ENCODE measurements around the gene TMPRSS4.

The TMPRSS4 gene

DNA sequence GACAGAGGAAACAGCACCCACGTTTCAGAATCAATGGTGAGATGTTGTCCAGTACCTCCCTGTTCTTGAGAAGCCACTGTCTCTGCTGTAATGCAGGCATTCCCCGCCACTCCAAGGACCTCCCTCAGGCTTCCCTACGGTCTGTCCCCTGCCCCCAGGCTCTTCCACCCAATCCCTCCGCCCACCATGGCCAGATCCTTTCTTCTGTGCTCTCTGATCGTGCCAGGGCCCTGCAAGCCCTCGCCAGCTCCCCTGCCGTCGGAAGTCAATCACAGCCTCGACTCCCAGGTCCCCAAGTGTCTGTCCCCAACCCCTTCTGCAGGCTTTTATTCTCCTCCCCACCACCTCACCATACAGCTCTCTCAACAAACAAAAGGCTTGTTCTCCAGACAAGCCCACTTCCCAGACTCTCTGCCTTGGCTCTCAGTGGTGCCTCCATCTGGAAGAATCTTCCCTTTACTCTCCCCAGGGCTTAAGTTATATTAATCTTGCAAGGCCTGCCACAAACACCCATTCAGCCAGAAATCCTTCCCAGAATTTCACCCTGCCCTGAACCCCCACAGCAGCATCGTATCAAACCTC is 62.1 kb downstream of the TMPRSS4 start:
- DNase-seq: no peak

DNA sequence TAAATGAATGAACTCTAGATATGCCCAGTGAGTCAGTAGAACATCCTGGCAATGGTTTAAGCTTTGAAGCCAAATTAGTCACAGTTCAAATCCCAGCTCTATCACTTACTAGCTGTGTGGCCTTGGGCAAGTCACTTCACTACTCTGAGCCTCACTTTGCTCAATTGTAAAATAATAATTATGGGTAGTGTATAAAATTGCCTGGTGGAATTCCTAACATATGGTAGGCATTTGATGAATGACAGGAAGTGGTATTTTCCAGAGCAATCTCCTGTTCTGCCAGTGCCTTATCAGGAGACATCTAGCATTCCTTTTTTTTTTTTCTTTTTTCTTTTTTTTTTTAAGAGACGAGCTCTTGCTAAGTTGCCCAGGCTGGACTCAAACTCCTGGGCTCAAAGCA is 62.7 kb downstream of the TMPRSS4 start:
- no peak for DNase-seq

DNA sequence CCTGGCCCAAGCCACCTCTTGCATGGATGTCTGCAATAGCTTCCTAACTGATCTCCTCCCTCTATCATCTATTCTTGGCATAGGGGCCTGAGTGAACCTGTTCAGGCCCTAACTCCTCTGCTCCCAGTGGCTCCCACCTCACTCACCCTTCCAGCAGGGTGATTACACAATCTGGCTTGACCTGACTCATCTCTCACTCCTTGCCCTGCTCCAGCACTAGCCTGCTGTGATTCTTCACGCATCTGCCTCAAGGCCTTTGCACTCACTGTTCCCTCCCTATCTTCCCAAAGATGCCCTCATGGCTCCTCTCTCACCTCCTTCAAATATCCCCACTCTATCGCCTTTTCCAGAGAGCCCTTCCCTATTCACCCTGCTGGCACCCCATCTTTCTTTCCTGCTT is 65.2 kb downstream of the TMPRSS4 start:
- DNase-seq: no peak

DNA sequence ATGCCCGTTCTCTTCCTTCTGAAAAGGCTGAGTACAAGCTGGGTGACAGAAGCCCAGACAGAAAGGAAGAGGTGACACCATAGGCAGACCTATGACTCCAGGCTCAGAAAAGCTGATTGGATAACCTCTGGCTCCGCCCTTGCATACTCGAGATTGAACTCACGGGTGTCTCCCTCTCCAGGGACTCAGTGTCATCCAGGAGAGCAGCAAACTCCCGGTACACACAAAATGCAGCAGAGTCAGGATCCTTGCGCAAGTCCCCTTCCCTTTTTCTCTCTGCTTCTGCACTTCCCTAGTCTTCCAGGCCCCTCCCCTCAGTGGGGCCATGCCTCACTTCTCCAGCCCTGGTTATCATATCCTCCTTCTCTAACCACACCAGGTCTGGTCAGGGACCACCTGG is 65.9 kb downstream of the TMPRSS4 start:
- DNase-seq: peak; percentile 48

DNA sequence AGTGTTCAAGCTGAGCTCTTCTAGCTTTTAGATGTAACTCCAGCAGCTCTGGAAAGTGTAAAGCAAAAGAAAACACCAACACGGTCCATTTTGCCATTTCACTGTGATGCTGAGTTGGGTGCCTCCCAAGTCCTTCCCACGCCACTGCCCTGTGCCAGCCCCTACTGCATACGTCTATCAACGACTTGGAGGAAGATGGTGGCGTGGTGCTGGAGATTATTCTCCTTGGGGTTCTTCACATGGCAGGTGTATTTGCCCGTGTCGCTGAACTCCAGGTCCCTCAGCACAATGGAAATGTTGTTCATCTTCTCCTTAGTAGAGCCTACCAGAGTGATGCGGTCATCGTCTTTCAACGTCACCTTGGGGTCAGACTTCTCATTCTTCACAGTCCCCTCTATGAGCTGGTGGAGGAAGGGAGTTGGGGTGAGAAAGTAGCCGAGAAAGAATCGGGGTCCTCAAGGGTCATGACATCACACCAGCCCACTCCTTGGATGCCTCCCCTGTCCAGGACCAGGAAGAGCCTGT is 66.8 kb downstream of the TMPRSS4 start:
- DNase-seq: no peak

DNA sequence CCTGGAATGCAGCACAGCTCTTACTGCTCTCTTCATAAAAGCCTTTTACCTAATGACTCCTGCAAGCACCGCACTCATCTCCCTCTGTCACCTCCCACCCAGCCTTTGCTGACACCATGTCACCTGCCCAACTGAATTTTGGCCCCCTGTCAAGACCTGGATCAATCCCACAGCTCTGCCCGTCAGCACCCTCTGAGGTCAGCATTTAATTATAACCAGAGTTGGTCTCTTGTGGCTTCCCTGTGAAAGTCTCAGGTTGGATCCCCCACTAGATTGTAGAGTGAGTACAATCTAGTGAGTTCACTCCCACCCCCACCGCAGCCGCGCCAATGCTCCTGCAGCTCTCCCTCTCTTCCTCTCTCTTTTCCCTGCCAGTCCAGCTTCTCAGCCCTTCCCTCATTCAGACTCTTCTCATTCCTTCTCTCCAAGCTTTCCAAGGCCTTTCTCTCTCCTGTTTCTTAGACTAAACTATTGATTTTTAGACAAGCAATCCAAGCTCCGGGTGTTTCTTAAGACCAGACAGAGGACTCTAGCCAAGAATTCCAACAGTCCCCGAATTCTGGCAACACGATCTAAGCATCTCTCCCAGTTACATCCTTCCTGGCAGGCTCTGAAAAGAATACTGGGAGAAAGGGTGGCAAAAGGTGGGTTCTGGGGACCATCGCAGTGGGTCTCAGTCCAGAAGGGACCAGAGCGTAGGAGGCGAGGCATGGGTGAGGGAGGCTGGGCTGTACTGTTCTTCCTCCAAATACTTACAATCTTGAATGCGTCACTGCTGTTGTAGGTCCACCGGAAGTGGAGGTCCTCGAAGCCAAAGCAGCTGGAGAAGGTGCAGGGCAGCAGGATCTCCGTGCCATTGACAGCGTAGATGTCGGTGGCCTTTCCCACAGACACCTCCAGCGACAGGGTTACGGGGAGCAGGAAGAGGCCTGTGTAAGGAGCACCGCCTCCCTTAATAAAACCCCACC is 67.7 kb downstream of the TMPRSS4 start:
- no peak for DNase-seq

DNA sequence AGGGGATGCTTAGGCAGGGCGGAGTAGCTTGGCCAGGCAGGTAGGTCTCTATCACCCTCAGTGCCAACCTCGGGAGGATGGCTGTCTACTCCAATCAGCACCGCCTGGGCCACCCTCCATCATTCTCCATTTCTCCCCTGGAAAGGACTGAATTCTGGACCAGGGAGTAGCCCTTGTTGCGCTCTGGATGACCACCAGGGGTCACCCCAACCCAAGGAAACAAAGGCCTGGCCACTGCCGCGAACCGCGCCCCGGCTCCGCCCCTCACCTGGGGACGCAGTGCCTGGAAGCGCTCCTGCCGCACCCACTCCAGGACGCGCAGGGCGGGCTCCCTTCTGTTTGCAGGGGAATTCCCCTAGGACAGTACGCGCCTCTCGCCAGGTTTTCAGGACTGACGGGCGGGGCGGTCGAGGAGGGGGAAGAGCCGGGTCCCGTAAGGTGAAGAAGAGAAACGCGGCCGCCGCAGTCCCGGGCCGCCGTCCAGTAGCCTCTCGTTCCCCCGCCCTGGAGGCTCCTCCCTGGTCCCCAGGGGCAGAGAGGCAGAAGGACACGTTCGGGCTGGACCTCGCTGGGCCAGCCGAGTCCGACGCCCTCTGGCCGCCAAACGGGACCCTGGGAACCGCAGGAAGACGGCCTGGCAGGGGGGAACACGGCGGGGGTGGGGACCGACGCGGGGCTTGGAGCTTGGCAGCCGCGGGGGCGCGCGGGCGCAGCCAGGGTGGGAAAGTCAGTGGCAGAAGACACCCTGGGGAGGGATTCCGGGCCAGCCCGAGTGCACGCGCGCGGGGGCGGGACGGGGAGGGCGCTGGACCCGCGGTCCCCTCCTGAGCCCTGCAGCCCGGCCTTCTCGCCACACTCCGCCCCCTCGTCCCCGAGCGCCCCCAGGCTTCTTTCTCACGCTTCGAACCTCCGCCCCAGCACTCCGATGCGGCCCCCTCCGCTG is 68.7 kb downstream of the TMPRSS4 start:
- DNase-seq: peak; percentile 83

DNA sequence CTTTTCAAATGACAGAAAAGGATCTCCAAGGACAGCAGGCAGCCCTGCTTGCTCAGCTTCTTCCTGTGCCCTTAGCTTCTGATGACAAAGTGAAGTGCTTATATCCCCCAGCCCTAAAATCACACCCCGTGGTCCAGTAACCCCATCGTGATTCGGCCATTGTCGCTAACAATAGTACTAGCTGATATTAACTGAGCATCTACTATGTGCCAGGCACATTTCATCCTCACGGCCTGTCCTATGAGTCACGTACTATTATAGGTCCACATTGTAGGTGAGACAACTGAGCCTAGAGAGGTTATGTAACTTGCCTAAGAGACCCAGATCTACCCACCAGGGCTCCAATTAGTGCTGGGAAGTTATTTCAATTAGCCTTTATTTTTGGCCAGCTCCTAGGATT is 69.7 kb downstream of the TMPRSS4 start:
- DNase-seq: no peak

DNA sequence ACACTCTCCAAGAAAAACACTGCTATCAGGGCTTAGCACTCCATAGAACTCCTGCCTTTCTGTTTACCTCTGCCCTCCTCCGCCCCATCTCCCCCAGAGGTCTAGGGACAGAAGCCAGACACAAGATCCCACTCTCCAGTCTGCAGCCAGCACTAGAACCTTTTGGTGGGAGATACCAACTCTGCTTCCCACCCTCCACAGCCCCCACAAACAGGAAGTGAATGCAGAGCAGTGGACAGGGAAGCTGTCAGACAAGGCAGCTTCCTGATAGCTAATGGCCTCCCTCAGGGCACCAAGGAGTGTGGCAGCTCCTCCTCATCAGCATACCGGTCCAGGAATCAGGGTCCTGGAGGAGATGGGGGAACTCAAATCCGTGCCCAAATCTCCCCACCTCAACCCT is 70.6 kb downstream of the TMPRSS4 start:
- no peak for DNase-seq

DNA sequence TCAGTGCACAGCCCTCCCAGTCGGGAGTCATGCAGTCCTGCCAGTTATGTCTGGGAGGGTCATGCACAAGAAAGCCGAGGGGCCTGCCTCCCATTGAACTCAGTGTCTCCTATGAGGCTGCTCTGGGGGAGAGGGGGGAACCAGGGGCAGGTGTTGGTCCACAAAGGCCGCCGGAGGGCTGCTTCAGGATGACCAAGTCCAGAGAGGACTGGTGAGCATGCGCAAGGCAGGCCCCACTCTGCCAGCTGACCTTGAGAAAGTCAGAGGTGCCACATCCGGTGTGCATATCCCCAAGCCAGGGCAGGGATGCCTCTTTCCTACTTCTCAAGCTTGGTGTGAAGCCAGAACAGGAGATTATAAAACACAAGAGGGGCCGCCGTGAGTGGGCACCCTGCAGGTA is 71.4 kb downstream of the TMPRSS4 start:
- no peak for DNase-seq

DNA sequence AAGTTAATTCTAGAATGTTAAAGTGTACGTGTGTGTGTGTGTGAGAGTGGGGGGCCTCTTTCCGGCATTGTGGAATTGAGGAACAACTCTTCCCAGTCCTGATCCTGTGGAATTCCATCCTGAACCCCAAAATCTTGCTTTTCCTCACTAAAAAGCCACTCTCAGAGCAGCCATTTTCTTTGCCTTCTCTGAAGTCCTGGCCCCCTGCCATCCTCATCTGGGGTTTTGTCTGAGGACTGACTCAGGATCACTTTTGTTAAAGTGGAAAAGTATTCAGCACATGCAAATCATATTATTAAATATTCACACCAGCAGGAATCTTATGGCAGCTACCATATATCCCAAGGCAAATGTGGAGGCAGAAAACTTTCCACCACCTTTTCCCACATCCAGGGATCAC is 72.0 kb downstream of the TMPRSS4 start:
- DNase-seq: no peak

DNA sequence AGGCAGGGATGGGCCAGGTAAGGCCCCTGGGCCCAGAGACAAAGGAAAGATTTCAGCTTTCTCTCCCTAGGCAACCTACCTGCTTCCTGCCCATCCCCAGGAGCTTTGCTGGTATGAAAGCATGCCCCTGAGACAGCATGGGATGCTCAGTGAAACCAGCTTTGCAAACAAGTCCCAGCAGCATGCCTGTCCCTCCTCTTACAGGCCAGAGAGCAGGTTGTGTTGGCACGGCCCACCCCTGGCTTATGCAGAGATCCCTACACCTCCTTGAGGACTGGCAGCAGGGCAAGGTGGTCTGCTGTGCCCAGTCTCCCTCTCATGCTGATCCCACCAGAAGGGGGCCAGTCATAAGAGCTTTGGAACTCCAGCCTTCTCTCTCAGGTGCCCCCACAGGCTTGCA is 72.6 kb downstream of the TMPRSS4 start:
- no peak for DNase-seq

DNA sequence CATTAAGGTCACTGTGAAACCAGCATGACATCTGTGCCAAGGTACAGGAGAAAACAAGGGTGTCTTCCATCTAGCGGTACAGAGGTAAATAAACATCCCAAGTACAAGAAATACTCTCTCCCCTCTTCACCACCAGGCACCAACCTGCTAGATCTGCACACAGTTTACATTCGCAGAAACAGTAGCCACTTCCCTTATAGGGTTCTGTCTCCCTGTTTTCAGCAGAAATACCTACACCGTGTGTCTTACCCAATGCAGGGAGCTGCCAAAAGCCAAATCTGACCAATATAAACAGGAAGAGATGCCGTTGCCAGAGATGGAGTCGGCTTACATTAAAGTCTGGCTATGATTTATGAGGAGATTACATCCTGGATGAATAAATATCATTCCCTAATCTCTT is 74.6 kb downstream of the TMPRSS4 start:
- no peak for DNase-seq

DNA sequence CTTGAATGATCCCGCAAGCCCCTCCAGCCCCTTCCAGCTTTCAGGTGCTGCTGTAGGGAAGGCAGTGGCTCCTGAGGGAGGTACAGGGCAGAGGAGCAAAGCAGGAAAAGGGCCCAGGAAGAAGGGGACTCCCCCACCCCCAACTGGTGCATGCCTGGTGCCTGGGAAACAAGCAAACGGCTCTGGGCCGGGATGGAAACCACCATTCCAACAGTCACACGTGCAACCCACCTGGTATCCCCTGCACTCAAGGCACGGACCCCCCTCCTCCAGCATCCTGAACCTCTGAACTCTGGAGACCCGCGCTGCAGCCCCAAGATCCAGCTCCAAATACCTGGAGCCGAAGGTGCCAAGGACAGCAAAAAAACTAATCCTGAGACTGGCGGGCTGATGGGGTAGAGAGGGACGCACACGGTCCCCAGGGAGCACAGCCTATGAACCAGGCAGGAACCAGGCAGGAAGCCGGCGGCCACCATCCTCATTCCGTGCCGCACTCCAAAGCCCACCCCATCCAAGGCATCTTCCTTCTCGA is 75.2 kb downstream of the TMPRSS4 start:
- peak; percentile 53 for DNase-seq

DNA sequence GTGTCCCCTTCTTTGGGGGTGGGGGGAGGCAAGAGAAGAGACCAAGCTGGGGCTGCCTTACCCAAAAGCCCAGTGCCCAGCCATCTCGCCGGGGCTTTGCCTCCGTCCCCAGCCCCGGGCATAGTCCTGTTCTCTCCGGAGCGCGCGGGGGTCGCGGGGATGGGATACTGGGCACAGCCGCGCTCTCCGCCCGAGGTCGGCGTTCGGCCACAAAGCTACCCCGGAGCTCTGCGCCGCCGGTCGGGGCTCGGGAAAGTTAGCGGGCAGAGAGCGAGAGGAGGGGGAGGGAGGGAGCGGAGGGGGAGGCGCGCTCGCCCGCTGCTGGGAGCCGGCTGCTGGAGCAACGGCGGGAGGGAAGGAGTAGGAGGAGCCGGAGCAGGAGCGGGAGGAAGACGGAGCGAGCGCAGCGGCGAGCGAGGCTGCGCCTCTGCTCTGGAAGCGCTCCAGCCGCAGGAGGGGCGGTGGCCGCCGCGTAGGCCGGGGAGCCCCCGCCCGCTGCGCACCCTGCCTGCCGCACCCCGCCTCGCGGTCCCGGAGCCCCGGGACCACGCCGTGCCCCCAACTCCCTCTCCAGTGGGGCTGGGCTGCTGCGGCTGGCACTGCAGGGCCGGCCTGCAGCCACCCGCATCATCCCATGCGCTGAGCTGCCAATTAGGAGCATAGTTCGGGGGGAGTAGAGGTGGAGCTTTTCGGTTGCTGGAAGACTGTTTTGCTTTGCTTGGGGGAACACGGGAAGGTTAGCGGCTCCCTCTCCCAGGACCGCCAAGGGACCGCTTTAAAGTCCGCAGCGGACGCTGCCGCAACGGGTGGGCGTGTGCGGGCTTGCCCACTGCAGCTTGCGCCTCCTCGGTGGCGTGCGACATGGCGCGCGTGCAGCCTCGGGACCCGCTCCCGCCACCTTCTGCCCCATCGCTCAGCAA is 75.9 kb downstream of the TMPRSS4 start, which contains the start of gene SCN4B:
TSS of gene SCN4B (minus strand) at position 272 of the 920 bp plus-strand sequence. CDS start at position 122, 150 bp downstream.
- DNase-seq: peak; percentile 85

DNA sequence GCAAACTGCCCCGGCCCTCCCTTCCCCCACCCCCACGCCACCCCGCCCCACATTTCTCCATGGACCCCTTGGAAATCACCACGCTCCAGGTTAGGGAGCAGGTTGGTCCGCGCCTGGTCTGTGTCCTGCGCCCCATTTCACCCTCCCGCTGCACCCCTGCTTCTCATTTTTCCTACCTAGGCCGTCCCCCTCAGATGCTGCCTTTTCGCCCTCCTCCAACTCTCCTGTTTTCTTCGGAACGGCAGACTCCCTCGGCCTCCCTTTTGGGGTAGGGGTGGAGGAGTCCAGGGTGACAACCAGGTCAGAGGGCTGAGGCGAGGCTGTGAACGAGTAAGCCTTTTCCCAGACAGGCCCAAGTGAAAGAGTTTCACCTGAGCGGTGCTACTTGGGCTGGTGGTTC is 76.6 kb downstream of the TMPRSS4 start:
- no peak for DNase-seq

DNA sequence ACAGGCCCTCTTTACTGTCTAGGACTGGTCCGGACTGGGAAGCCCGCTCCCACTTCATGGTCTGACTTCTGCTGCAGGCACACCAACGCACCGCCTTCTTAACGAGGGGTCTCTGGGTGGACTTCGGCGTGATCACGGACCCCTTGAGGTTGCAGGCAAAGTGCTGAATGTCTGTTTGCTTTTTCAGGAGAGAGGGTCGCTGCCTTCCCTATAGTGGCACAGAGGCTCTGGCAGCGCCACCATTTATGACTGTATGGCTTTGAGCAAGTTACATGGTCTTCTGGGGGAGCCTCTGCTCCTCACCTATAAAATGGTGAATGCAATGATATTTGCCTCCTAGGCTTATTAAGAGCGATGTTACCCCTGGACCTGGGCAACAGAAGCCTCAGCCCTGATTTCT is 77.1 kb downstream of the TMPRSS4 start:
- no peak for DNase-seq

DNA sequence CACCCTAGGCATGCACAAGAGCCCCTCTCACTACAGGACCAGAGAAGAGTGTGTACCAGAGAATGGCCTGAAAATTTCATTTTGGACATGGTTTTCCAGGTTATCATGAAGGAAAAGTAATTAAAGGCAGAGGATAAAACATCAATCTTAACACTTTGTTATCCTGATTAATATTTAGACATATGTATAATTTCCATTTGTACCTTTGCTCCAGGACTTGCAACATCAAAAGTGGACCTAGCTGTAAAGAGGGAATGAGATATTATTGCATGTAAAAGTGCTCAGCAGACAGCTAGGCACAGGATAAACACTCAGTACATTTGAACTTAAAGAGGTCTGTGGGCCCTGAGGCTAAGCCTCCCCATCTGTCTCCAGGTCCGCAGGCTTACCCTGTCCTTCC is 77.8 kb downstream of the TMPRSS4 start:
- DNase-seq: peak; percentile 45

DNA sequence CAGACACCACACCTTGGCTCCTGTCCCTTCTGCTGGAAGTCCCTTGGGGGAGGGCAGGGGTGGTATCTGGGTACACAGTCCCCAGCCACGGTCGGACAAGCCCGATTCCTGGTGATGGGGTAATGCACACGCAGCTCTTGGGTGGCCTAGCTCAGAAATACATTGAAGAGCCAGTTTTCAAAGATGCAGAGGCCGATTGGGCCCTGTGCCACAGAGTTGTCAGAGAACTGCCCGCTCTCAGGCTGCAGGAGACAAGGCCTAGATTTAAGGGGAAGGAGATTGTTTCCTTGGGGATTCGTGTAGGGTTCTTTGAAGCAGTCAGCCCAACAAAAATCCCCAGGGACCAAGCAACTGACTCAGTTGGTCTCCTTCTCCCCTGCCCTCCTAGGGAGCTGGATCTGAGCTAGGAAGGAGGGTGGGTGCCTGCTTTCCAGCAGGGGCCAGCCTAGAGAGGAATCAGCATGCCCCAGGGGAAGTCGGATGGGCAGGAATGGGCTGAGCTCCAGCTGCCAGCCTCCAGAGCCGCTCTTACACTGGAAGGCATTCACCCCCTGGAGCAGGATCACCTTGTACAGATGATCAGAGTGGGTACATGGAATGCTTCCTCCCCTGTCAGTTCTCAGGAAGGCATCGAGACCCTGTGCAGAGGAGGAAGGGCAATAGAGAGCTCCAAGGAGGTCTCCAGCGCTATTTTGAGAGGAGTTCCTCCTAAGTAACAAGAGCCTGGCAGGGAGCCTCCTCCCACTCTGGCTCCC is 79.1 kb downstream of the TMPRSS4 start:
- no peak for DNase-seq

DNA sequence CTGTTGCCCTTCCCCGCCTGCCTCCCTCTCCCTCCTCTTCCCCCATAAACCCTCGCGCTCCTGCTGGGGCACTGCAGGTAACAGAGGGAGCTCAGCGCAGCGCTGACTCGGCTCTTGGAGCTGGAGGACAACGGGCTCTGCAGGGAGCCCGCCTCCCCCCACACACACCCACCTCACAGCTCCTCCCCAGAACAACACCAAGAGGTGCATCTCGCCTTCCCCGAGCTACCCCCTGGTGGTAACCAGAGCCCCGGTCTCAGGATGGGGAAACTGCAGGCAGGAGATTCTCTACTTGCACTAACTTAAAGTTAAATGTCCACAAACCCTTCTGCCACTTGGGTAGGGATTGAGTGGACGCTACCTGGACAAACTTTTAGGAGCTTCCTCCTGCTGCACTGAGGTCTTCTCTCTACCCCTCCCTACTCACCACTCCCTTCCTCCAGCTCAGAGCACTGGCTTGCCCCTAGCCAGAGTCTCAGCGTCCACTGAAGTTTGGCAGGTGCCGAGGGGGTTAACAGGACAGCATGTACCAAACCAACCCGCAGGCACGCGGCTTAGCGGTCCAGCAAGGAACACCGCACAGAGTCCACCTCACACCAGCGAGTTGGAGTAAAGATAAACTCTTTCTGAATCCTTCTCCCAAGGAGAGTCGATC is 79.8 kb downstream of the TMPRSS4 start:
- peak; percentile 66 for DNase-seq

Measured in NCI-H82 (cell line).